HG03025 (cell line): Measurements from ENCODE around the gene LRRN1.

Source experiments
- ATAC-seq: cut with Tn5 transposase; IDR thresholded peaks from one replicate; pipeline ENCODE4 v1.9.1; 2021; ENCODE audit warnings: mild to moderate bottlenecking, moderate library complexity; ENCODE audit not compliant: unreplicated experiment, low FRiP score

The LRRN1 gene

GRCh38 chr3:3799173-3800079 lies at the start of gene LRRN1:
Gene LRRN1, plus strand, starts transcription at chr3:3799431. Its CDS starts 45,211 bp downstream, at chr3:3844642.
- no peak for ATAC-seq

GRCh38 chr3:3753416-3753815 lies 45.8 kb upstream of the LRRN1 start:
- ATAC-seq: no peak

- no peak for ATAC-seq
Observed at GRCh38 chr3:3765661-3766060, 33.6 kb upstream of the LRRN1 start.

- no peak for ATAC-seq
Observed at GRCh38 chr3:3766140-3766539, 33.1 kb upstream of the LRRN1 start.

GRCh38 chr3:3771094-3771493 lies 28.1 kb upstream of the LRRN1 start:
- ATAC-seq: no peak

- no peak for ATAC-seq
Observed at GRCh38 chr3:3771567-3771966, 27.7 kb upstream of the LRRN1 start.

GRCh38 chr3:3772338-3772737 lies 26.9 kb upstream of the LRRN1 start:
- no peak for ATAC-seq

- no peak for ATAC-seq
Observed at GRCh38 chr3:3772920-3773319, 26.3 kb upstream of the LRRN1 start.

GRCh38 chr3:3776607-3777006 lies 22.6 kb upstream of the LRRN1 start:
- no peak for ATAC-seq

- ATAC-seq: no peak
Observed at GRCh38 chr3:3778216-3778615, 21.0 kb upstream of the LRRN1 start.

- ATAC-seq: no peak
Observed at GRCh38 chr3:3778641-3779270, 20.5 kb upstream of the LRRN1 start.

GRCh38 chr3:3782457-3782856 lies 16.8 kb upstream of the LRRN1 start:
- no peak for ATAC-seq

- no peak for ATAC-seq
Observed at GRCh38 chr3:3783210-3783609, 16.0 kb upstream of the LRRN1 start.

- no peak for ATAC-seq
Observed at GRCh38 chr3:3783696-3784095, 15.5 kb upstream of the LRRN1 start.

- ATAC-seq: no peak
Observed at GRCh38 chr3:3792391-3792790, 6.8 kb upstream of the LRRN1 start.

GRCh38 chr3:3798631-3799113 lies 559 bp upstream of the LRRN1 start:
- ATAC-seq: no peak

GRCh38 chr3:3800080-3800455 lies 837 bp downstream of the LRRN1 start:
- no peak for ATAC-seq

GRCh38 chr3:3800685-3801493 lies 1.7 kb downstream of the LRRN1 start:
- no peak for ATAC-seq

- no peak for ATAC-seq
Observed at GRCh38 chr3:3801494-3801841, 2.2 kb downstream of the LRRN1 start.

GRCh38 chr3:3802046-3802445 lies 2.8 kb downstream of the LRRN1 start:
- ATAC-seq: no peak

- no peak for ATAC-seq
Observed at GRCh38 chr3:3804560-3804959, 5.3 kb downstream of the LRRN1 start.
